AG08396 (cell line): ENCODE data around the gene FUT2.
A peak's percentile ranks its signal among the peaks of the same experiment; 100 is the strongest.

Experiments used
- DNase-seq: peaks from one replicate; pipeline ENCODE4 v3.0.0; 2012; ENCODE audit warnings: low spot score, mixed read lengths

Gene FUT2

GRCh38 chr19:48728911-48729664, 33.3 kb downstream of the FUT2 start:
- no peak for DNase-seq

- DNase-seq = no peak
These were observed 35.7 kb downstream of the FUT2 start for GRCh38 chr19:48731452-48731851.

- no peak for DNase-seq
These were observed 38.9 kb downstream of the FUT2 start for GRCh38 chr19:48734625-48735024.

GRCh38 chr19:48735031-48735615, 39.4 kb downstream of the FUT2 start:
- DNase-seq = peak; percentile 48

GRCh38 chr19:48737360-48737998, 41.7 kb downstream of the FUT2 start:
- no peak for DNase-seq

GRCh38 chr19:48738557-48739403, 43.0 kb downstream of the FUT2 start:
- DNase-seq = peak; percentile 94

- DNase-seq = no peak
These were observed 43.8 kb downstream of the FUT2 start for GRCh38 chr19:48739404-48740163.

GRCh38 chr19:48740164-48740972, 44.6 kb downstream of the FUT2 start, which contains the start of gene RASIP1:
Gene RASIP1, minus strand, starts transcription at chr19:48740610. Its CDS starts 328 bp downstream, at chr19:48740282.
- no peak for DNase-seq

GRCh38 chr19:48741129-48741999, 45.6 kb downstream of the FUT2 start:
- no peak for DNase-seq

- no peak for DNase-seq
These were observed 46.3 kb downstream of the FUT2 start for GRCh38 chr19:48742096-48742495.

- peak; percentile 85 for DNase-seq
These were observed 49.6 kb downstream of the FUT2 start for GRCh38 chr19:48745208-48745995.

GRCh38 chr19:48746110-48746509, 50.3 kb downstream of the FUT2 start:
- DNase-seq = no peak

- DNase-seq = peak; percentile 89
These were observed 51.2 kb downstream of the FUT2 start, which contains the start of gene IZUMO1 for GRCh38 chr19:48746738-48747575. Gene IZUMO1, minus strand, starts transcription at chr19:48746909. Its CDS starts 1,050 bp downstream, at chr19:48745859.

- DNase-seq = no peak
These were observed 53.9 kb downstream of the FUT2 start for GRCh38 chr19:48749571-48750198.

GRCh38 chr19:48750351-48750750, 54.6 kb downstream of the FUT2 start:
- DNase-seq = no peak

- DNase-seq = no peak
These were observed 55.2 kb downstream of the FUT2 start for GRCh38 chr19:48750771-48751504.
